ENCODE data around the gene FARS2.

Gene FARS2

DNA sequence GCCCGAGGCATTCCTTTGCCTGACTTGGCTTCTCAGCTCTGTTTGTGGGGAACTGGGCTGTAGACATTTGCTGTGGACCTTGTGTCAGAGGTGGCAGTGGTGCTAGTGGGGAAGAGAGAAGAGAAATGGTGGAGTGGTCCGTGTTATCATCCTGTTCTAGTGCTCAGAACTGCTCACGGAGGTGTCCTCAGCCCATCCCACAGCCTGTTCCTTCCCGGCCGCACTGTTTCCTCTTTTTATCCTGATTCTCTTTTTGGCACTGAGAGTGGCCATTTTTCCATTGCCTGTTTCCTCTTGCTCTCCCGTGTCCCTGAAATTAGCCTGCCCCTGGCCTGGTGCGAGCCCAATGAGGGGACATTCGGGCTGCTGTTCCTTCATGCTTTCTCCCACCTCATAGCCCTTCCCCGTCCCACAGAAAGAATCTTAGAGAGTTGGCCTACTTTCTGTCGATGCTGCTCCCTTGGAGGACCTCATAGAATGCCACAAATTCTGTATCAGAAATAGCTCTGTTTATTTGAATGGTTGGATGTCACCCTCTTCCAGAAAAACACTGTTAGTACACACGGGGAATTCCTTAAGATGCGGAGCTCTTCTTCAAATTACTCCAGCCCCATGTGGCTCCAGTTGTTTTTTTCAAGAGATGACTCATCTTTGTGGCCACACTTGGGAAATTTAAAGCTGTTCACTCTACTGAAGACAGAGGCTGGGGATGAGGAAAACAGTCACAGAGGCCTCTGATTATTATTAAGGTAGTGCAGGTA, 26.1 kb downstream of the FARS2 start:
- DNase-seq = no peak

DNA sequence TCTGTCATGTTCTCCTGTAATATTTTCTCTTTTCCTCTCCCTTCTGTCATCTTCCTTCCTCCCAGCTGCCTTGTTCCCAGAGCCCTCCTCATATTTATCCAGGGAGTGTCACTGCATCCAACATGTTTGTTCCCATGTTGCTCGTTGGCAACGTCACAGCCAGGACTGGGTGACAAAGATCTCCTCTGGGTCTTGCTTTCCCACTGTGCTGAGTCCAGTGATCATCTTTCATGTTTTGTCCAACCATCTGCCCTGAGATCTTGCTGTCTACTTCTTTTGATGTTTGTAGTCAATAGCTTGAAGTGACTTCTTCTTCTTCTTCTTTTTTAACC, 26.6 kb downstream of the FARS2 start:
- DNase-seq = no peak

DNA sequence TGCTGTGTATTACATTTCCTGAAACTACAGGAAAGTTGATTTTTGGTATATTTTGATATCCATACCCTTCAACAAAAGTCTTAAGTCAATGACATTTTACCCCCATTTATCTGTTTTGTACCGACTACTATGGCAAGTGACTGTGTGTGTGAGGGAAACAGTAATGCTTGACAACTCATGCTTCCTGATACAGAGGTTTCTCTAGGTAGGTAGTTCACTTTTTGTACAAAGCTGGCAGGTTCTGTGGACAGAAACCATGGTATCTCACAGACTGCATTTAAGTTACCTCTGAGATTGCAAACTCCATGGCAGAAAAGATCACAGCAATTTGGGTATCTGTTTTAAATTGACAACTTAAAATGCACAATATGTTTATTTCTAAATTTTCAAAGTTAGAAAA, 28.8 kb downstream of the FARS2 start:
- no peak for DNase-seq

DNA sequence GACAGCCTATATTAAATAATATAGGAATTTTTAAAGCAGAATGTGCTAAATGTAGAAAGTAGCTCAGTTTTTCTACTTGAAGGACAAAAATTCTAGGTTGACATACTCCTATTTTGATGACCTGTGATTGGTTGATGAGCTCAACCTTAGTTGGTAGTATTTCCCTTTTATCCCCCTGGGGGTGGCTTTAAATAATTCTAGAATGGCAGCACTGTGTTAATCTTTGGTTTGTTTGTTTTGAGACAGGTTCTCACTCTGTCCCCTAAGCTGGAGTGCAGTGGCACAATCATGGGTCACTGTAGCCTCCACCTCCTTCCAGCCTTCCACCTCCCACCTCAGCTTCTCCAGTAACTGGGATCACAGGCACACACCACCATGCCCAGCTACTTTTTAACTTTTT, 29.2 kb downstream of the FARS2 start:
- DNase-seq = no peak

GRCh38 chr6:5292154-5292553, 30.8 kb downstream of the FARS2 start:
- no peak for DNase-seq

- no peak for DNase-seq
These were observed 32.4 kb downstream of the FARS2 start for GRCh38 chr6:5293692-5294091.

- no peak for DNase-seq
These were observed 33.3 kb downstream of the FARS2 start for GRCh38 chr6:5294392-5295211.

- DNase-seq = no peak
These were observed 34.3 kb downstream of the FARS2 start for GRCh38 chr6:5295623-5296022.

GRCh38 chr6:5300206-5300764, 39.0 kb downstream of the FARS2 start:
- peak in 1 of 2 experiments; percentile 18 for DNase-seq

GRCh38 chr6:5302220-5302946, 41.1 kb downstream of the FARS2 start:
- peak in 1 of 2 experiments; percentile 48 for DNase-seq

- DNase-seq = peak; percentile 37 to 79
These were observed 41.8 kb downstream of the FARS2 start for GRCh38 chr6:5302995-5303622.

- peak in 1 of 2 experiments; percentile 29 for DNase-seq
These were observed 42.4 kb downstream of the FARS2 start for GRCh38 chr6:5303682-5304081.

DNA sequence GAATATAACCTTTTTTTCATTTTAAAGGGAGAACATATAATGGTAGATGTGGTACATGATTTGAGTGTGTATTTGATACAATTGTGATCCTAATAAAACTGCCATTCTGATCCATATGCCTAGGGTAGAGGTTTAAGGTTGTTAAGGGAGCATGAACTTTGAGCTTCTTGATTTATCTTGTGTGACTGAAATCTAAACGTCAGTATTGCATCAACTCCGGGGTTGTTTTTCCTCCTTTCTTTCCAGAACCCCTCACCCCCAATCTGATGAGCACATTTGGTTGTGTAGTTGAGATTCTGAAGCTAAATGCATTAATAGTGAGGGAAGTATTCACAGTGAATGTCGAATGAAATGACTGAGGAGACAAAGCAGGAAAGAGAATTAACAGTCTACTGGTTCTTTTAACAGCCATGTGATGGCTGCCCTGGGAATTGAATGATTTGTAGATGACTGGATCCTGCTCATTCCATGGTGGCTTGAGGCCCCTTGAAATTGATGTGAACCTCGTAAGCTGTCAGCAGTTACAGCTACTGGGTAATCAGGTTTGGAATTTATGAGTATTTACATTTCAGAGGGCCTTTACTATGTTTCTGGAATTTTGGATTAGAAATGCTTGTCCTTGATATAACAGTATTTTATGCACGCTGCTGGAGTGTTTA, 44.8 kb downstream of the FARS2 start:
- DNase-seq = no peak

DNA sequence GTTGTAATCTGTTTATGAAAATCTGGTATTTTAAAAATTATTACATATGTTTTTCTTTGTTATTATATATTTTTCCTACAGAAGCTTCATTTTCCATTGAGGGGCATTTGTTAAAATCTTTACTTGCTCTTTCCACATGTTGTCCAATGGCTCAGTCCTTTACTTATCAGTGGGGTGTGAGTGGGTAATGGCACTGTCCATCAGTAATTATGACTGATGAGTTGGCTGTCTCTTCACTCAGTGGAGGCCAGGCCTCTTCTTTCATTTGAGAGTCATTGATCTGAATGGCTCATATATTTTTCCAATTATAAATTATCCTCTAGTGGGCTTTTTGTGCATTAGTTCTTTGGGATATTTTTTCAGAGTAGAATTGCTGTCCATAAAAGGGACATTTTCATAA, 45.7 kb downstream of the FARS2 start:
- no peak for DNase-seq

GRCh38 chr6:5308066-5308465, 46.8 kb downstream of the FARS2 start:
- no peak for DNase-seq

GRCh38 chr6:5314191-5314865, 53.0 kb downstream of the FARS2 start:
- DNase-seq = no peak

DNA sequence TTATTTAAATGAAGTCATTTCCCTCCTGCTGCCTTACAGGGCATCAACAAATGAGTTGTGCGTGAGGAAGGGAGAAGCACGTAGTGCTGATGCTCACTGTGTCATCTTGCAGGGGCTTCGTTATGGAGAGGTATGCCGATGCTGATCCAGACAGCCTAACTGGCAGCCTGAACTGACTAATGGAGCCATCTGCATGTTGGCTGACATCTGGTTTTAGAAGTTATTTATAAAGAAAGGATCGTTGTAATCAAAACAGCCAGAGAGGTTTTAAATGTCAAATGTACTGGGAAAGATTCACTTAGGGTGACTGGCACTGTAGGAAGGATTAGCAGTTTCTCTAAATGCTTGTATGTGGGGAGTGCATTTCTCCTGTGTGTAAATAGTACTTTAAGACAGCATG, 54.6 kb downstream of the FARS2 start:
- peak in 1 of 2 experiments; percentile 77 for DNase-seq

GRCh38 chr6:5316951-5317350, 55.6 kb downstream of the FARS2 start:
- DNase-seq = no peak

DNA sequence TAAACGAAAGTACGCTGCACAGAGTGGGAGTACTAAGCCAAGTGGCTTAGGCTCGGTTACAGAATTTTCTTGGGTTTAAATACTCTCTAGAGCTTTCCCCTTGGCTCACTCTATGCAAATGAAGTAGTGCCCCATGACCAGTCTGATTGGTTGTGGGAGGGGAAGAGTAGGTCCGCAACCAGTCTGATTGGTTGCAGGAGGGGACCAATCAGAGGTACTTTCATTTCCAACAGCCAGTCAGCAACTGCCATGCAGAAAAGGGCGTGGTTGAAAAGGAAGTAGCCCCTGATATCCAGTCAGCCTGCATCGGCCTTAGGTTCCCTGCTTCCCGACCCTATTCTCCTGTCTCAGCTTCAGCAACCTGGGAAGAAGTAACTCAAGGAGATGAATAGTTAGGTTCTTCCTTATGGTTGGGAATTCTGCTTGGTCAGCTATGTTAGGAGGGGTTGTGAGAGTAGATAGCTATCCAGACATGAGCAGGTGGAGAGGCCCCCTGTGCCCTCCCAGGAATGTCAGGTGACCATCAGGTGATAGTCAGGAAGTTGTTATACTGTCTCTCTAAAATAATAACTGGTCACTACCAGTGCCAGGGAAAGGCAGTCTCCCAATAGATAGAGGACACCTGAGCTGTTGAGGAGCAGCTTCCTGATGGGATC, 57.4 kb downstream of the FARS2 start:
- no peak for DNase-seq

DNA sequence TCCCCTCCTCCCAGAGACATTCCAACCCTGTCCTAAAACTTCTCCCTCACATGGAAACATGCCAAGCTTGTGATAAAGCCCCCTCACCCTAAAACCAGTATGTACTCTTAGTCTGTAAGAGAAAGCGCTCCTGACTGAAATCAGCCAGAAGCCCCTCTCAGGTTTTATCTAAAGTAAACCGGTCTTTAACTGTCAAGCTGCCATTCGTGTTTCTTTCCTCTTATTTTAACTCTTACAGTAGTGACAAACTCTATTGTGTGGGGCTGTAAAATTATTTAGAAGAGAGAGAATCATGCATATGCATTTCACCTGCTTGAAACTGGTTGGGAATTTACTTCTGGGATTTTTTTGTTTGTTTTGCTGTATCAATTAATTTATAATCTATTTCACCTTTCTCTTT, 62.7 kb downstream of the FARS2 start:
- no peak for DNase-seq

- DNase-seq = no peak
These were observed 63.9 kb downstream of the FARS2 start for GRCh38 chr6:5325173-5325572.

Measured in NCI-H524 (cell line).